ENCODE results near the gene OVCH2. TPM values are rescaled to one million over a fixed set of nuclear protein-coding genes. Genes with fewer than 3 reads are reported as not detected.

OVCH2 gene
- total RNA-seq, 1 donor from 2014 or later = not detected

GRCh38 chr11:7677796-7678201 is 28.5 kb downstream of the OVCH2 start:
- TF ChIP-seq, protein P1, sequence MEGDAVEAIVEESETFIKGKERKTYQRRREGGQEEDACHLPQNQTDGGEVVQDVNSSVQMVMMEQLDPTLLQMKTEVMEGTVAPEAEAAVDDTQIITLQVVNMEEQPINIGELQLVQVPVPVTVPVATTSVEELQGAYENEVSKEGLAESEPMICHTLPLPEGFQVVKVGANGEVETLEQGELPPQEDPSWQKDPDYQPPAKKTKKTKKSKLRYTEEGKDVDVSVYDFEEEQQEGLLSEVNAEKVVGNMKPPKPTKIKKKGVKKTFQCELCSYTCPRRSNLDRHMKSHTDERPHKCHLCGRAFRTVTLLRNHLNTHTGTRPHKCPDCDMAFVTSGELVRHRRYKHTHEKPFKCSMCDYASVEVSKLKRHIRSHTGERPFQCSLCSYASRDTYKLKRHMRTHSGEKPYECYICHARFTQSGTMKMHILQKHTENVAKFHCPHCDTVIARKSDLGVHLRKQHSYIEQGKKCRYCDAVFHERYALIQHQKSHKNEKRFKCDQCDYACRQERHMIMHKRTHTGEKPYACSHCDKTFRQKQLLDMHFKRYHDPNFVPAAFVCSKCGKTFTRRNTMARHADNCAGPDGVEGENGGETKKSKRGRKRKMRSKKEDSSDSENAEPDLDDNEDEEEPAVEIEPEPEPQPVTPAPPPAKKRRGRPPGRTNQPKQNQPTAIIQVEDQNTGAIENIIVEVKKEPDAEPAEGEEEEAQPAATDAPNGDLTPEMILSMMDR (conservative IDR thresholded peaks at IDR 0.05; ENCODE audit: low read depth, low read length) = no peak
- DNase-seq (ENCODE audit: low read depth) = no peak
- no peak overlapping the region for H3K4me3 ChIP-seq (ENCODE audit: low read depth, low read length)

DNA sequence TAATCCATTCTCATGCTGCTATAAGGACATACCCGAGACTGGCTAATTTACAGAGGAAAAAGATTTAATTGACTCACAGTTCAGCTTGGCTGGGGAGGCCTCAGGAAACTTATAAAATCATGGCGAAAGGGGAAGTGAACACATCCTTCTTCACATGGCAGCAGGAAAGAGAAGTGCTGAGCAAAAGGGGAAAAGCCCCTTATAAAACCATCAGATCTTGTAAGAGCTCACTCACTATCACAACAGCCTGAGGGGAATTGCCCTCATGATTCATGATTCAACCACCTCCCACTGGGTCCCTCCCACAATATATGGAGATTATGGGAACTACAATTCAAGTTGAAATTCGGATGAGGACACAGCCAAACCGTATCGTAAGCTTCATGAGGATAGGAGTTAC is 29.2 kb downstream of the OVCH2 start:
- no peak for DNase-seq (ENCODE audit: low read depth)
- no peak overlapping the region for H3K4me3 ChIP-seq (ENCODE audit: low read depth, low read length)
- TF ChIP-seq, protein P1 (conservative IDR thresholded peaks at IDR 0.05; ENCODE audit: low read depth, low read length) = no peak

DNA sequence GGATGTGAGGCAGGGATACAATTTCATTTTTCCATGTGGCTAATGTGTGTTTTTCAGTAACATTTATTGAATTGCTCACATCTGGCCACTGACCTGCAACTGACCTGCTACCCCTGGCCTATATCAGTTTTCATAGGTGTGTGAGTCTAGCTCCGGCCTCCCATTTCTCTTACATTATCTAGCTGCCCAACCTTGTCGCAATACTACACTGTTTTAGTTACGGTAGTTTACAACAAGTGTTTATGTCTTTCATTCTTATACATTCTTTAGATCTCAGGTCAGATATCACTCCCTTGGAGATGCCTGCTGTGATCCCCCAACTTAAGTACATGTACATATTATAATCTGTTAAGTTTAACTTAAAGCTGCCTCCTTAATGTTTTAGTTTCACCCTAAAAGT is 30.6 kb downstream of the OVCH2 start:
- H3K4me3 ChIP-seq (ENCODE audit: low read depth, low read length) = no peak overlapping the region
- TF ChIP-seq, protein P1 (conservative IDR thresholded peaks at IDR 0.05; ENCODE audit: low read depth, low read length) = no peak
- DNase-seq (ENCODE audit: low read depth) = no peak

- TF ChIP-seq, protein P1 (conservative IDR thresholded peaks at IDR 0.05; ENCODE audit: low read depth, low read length) = no peak
- H3K4me3 ChIP-seq (ENCODE audit: low read depth, low read length) = peak overlapping the region; percentile 52
- no peak for DNase-seq (ENCODE audit: low read depth)
These were observed 32.4 kb downstream of the OVCH2 start for GRCh38 chr11:7673724-7674434.

DNA sequence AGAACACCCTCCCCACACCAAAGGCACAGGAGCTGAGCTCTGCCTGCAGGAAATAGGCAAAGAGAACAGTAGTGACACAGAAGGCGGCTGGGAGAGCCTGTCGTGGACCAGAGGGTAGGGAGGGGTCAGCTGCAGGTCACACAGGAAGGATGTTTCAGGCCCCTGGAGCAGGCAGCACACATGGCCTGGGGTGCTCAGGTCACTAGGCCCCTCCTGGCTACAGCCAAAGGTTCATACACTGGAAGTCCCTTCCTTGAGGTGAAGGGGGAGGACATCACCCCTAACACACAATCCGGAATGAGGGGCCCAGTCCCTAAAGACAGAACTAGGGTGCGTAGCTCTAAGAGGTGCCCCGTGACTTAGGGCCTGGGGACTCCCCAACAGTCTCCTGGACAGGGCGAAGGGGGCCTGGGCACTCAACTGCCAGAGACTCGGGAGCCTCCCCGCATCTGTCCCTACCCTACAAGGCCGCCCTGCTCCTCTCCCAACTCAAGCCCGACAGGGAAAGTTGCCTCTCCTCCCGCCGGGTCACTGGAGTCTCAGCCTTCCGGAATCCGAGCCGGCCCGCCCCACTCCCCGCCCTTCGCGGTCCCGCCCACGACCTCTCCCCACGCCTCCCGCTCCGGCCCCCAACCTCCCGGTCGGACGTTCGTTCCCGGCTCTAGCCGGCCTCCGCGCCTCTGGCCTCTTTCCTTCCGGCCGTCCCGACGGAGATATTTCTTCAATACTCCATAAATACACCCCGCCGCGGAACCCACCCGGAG is 33.1 kb downstream of the OVCH2 start, which contains the start of gene CYB5R2:
Gene CYB5R2 (minus strand): TSS at position 541 of the 764 bp plus-strand sequence. CDS start 675 bp downstream, outside the sequence.
- no peak for DNase-seq (ENCODE audit: low read depth)
- H3K4me3 ChIP-seq (ENCODE audit: low read depth, low read length) = peak within 1 kb of the TSS; percentile 52

DNA sequence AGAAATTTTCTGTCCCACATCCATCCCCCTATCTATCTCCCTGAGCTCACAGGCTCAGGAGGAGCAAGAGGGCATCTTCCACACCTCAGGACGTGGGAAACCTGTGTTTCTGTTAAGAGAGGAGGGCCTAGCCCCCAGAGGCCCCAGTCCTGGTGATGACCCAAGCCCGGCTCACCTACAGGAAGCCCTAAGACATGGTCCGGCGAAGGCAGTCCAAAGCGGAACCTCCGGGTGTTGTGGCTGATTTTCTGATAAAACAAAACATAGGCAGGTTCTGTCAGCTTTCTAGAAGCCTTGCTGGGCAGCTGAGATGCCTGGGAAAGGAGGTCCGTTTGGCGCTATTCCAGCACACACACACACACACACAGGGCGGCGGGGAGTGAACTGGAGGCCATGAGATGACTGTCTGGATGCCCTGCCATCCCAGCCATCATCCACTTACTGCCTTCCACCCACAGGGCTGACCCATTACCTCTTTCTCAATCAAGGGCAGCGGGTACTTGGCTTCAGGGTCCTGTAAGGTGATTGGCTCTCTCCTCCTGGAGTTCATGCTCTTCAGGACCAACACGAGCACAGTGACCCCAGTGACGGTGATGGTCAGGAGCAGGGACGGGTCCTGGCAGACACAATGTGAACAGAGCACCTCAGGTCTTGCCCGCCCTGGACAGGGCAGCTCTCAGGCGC is 33.9 kb downstream of the OVCH2 start:
- TF ChIP-seq, protein P1 (conservative IDR thresholded peaks at IDR 0.05; ENCODE audit: low read depth, low read length) = no peak
- H3K4me3 ChIP-seq (ENCODE audit: low read depth, low read length) = no peak overlapping the region
- no peak for DNase-seq (ENCODE audit: low read depth)

More for the DNA sequence above, 33.1 kb downstream of the OVCH2 start, which contains the start of gene CYB5R2:
- TF ChIP-seq, protein P1 (conservative IDR thresholded peaks at IDR 0.05; ENCODE audit: low read depth, low read length) = no peak

Data from epithelial cell of proximal tubule (primary cell).